ENCODE measurements around the gene TIPARP. TPM values are rescaled to one million over a fixed set of nuclear protein-coding genes. Genes with fewer than 3 reads are reported as not detected.

Gene TIPARP, protein sequence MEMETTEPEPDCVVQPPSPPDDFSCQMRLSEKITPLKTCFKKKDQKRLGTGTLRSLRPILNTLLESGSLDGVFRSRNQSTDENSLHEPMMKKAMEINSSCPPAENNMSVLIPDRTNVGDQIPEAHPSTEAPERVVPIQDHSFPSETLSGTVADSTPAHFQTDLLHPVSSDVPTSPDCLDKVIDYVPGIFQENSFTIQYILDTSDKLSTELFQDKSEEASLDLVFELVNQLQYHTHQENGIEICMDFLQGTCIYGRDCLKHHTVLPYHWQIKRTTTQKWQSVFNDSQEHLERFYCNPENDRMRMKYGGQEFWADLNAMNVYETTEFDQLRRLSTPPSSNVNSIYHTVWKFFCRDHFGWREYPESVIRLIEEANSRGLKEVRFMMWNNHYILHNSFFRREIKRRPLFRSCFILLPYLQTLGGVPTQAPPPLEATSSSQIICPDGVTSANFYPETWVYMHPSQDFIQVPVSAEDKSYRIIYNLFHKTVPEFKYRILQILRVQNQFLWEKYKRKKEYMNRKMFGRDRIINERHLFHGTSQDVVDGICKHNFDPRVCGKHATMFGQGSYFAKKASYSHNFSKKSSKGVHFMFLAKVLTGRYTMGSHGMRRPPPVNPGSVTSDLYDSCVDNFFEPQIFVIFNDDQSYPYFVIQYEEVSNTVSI
- 10 to 100 TPM; 21.9 to 22.9 TPM for total RNA-seq

DNA sequence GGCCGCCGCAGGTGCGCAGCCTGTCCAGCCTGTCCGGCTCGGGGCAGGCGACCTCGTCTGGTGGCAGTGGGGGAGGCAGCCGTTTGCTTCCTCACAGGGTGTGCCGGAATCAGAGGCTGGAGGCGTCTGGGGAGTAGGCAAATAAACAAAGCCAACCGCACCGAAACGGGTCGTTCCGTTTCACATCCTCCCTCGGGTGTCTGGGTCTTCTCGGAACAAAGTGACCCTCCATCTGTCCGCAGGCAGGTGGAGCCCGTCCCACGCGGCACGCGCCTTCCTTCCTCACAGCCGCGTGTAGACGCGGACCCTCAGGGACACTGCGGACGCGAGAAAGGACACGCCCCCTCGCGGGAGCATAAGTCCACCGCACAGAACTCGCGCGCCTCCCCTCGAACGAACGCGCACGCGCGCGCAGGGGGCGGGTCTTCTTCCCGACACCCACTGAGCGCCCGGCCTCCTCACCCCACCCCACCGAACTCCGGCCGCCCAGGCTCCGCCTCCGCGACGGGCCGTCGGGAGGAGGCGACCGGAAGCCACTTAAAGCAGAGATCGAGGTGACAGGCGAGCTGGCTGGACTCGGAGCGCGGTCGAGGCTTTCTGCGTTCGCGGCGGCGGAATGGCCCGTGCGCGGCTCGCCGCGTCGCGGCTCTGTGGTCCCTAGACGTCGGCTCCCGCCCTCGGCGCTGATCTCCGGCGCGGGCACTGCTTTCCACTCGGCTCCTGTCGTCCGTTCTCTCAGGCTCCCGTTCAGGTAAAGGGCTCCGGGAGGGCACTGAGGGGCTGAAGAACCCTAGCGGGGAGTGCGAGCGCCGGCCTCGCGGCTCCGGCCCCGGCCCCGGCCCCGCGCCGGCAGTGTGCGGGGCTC lies at the start of gene TIPARP:
TIPARP (plus strand) TSS at position 545 of the 865 bp plus-strand sequence. CDS start 3,108 bp downstream, outside the sequence.
- POLR2A ChIA-PET = interaction anchor here (0.7 to 3.4 kb wide), 7 partner anchors 28 to 501 kb away, joined by 3 to 21 read pairs (median 4); partner anchors contain the start of genes CCNL1 and SSR3
- CTCF ChIA-PET = interaction anchor here (0.6 to 2.0 kb wide), 9 partner anchors 117 to 463 kb away, joined by 3 to 7 read pairs (median 4); partner anchors contain the start of gene SSR3

DNA sequence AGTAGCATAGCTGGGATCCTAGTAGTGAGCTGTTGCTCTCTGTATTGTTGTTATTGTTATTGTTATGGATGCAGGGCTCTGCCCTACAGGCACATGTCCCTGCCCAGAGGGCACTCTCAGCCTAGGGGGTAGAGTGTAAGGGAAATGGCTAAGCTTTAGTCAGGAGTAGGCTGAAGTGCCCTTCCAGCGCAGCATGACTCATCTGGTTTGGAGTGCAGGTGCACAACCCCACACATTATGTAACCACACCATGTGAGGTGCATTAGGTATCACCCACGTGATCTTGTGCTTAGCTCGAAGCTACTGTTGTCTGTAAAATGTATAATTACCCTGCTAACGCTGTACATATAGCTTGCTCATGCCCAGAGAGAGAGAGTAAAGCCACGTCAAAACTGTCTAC lies 48.3 kb upstream of the TIPARP start:
- CTCF ChIA-PET = no interaction called here

DNA sequence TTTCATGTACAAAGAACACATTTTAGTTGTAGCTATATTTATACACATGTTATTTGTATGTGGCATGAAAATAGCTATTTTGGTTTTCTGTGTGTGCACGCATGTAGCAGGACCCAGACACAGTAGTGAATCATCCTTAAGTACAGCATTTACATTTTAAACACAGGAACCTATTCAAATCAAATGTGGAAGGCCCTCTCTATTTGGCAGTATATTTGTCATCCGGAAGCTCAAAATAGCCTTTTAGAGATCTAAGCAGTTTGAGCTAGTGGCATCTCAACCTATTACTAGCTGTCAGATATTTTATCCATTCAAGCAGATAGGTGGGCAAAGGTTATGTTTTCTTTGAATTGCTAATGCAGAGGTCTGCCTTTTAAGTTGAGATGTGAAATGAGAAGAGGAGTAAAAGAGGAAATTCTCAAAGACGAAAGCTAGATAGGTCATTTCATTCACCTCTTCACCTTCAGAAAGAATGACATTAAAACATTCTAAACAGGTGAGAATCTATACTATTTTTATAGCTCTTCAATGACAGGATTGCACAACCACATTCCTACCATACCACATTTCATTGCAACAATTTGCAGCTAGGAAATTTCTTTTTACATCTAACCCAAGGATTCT lies 46.3 kb upstream of the TIPARP start:
- CTCF ChIA-PET = interaction anchor here (1.7 kb wide), 1 partner anchor 454 kb away, joined by 3 read pairs; no protein-coding TSS in a partner anchor
- POLR2A ChIA-PET = no interaction called here

More for the DNA sequence above, 48.3 kb upstream of the TIPARP start:
- POLR2A ChIA-PET = no interaction called here

- ChIA-PET POLR2A (no interaction called here), CTCF (no interaction called here)
These were observed 45.4 kb upstream of the TIPARP start for GRCh38 chr3:156628836-156629618.

DNA sequence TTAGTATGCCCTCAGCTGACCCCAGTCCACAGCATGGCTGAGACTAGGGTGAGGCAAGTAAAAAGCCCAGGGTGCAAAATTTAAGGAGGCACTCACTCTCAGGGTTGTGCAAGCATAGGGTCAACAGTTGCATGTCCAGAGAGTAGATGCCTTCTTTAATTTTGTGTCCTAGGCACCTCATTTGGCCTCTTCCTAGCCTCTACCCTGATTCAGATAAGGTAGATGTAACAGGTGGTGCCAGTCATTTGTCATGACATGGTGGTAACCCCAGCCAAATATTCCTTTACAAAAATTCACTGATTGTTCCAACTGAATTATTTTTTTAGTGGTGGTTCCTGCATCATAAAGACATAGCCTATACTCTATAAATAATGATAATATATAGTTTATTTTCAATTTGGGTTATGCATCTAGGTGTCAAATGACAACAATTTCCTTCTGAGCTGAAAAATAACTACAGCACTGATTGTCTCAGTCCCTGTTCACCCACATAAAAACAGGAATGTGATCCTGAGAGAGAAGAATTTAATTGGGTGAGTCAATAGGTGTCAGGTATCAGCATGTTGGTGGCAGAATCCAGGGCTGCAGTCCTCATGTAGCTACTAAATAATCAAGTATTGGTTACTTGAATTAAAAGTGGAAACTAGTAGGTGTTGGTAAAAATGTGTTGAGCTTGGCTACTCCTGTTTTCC lies 44.2 kb upstream of the TIPARP start:
- CTCF ChIA-PET = no interaction called here
- POLR2A ChIA-PET = no interaction called here

- POLR2A ChIA-PET = no interaction called here
- CTCF ChIA-PET = no interaction called here
These were observed 43.7 kb upstream of the TIPARP start for GRCh38 chr3:156630773-156631093.

DNA sequence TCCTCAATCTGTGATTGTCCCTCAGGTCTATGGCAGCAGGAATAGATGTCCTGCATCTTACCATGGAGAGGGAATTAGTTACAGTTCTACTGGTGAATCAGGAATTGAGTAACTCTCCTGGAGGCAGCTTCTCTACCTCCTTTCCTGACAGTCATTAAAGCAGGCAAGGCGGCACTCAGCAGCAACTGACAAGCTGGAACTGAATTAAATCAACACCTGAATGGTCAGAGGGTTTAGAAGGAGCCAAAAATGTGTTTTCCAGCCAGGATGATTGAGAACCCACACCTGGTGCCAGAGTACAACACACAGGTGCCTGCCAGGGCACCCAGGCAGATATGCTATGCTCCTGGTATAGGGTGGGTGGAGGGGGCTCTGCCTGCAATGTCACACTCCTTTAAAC lies 43.1 kb upstream of the TIPARP start:
- CTCF ChIA-PET = no interaction called here
- POLR2A ChIA-PET = no interaction called here

- ChIA-PET CTCF (no interaction called here), POLR2A (no interaction called here)
These were observed 41.8 kb upstream of the TIPARP start for GRCh38 chr3:156632601-156633000.

- POLR2A ChIA-PET = no interaction called here
- CTCF ChIA-PET = no interaction called here
These were observed 41.1 kb upstream of the TIPARP start for GRCh38 chr3:156633335-156633734.

DNA sequence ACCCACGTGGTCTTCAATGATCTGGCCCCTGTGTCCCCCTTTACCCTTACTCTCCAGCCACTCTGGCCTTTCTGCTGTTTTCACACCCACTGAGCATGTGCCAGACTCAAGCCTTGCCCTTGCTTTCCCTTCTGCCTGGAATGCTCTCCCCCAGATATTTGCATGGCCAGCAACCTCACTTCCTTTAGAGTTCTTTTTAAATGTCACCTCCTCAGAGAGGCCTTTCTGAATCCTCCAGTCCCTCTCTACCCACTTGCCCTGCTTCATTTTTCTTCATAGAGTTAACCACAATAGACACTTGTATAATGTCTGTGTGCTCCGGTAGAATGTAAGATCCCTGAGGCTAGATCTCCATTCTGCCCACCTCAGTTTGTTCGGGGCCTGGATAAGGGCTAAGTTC lies 39.4 kb upstream of the TIPARP start:
- CTCF ChIA-PET = no interaction called here
- POLR2A ChIA-PET = no interaction called here

GRCh38 chr3:156635973-156636372 lies 38.4 kb upstream of the TIPARP start:
- ChIA-PET CTCF (no interaction called here), POLR2A (no interaction called here)

DNA sequence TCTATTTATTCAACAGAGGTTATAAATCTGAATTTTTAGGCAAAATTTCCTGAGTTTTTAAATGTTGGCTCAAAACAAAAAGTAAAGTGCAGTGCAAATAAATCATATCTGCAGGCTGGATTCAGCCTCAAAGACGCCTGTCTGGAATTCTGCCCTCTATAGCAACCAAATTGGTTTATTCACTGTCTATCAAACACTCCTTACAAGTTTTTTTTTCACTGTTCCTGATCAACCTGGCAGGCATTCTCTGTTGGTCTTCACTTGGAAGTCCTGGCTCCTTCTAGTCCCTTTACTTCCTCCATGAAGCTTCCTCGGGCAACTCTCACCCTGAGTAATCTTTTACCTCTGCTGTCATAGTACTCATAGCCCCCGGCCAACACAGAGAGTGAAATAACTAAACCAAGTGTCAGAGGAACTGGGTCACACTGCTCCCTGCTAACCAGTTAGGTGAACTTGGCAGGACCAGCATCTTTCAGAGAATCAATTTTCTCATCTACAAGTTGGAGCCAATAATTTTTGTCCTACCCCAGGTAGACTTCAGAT lies 36.8 kb upstream of the TIPARP start:
- POLR2A ChIA-PET = no interaction called here
- CTCF ChIA-PET = interaction anchor here (0.6 kb wide), 1 partner anchor 254 kb away, joined by 4 read pairs; no protein-coding TSS in a partner anchor

DNA sequence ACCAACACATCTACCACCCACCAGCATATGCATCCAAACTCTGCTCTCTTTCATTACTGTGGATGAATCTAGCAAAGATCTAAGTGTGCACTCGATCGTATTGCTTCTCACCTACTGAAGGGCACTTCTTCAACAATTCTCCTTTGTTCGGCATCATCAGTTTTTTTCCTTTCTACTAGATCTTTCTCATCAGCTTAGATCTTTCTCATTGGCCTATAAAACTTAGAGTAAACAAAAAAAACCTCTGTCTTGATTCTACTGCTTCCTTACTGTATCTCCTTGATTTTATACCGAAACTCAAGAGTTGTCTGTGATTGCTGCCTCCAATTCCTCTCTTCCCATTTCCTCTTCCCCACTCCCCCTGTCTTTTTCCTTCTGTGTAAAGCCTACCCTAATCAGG lies 36.1 kb upstream of the TIPARP start:
- CTCF ChIA-PET = no interaction called here
- POLR2A ChIA-PET = no interaction called here

DNA sequence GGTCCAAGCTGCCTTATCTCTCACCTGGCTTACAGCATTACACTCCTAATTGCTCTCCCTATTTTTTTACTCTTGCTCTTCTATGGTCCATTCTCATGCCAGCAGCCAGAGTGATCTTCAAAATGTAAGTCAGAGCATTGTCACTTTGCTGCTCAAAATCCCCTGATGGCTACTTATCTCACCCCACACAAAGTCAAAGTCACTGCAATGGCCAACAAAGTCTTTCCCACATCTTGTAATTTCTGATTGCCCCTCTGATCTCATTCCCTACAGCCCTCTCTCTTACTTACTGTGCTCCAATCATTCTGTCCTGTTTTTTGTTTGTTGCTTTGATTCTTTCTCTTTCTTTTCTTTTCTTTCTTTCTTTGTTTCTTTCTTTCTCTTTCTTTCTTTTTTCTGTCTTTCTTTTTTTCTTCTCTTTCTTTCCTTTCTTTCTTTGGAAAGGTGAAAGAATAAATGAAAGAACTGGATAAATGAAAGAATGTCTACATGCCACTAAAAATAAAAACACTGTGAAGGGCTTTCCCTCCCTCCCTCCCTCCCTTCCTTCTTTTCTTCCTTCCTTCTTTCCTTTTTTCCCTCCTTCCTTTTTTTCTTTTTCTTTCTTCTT lies 34.9 kb upstream of the TIPARP start:
- POLR2A ChIA-PET = no interaction called here
- CTCF ChIA-PET = no interaction called here

GRCh38 chr3:156641618-156641975 lies 32.8 kb upstream of the TIPARP start:
- ChIA-PET POLR2A (no interaction called here), CTCF (no interaction called here)

GRCh38 chr3:156642750-156643728 lies 31.4 kb upstream of the TIPARP start:
- POLR2A ChIA-PET = no interaction called here

More at GRCh38 chr3:156642750-156643728, 31.4 kb upstream of the TIPARP start:
- CTCF ChIA-PET = no interaction called here

Data from activated CD8-positive, alpha-beta memory T cell treated with anti-CD3 and anti-CD28 coated beads for 36 hours (primary cell).